Ishikawa (cell line): Measurements from ENCODE around the gene ARHGEF4.

ENCODE experiments used
- CEBPB ChIP-seq: IDR thresholded peaks from 2 replicates; pipeline ENCODE4 v1.6.1; 2012
- CREB1 ChIP-seq: IDR thresholded peaks from 2 replicates; pipeline ENCODE4 v1.6.1; 2012; ENCODE audit warnings: low read depth
- EGR1 ChIP-seq: IDR thresholded peaks from 2 replicates; pipeline ENCODE4 v1.6.1; 2012
- EP300 ChIP-seq: IDR thresholded peaks from 2 replicates; pipeline ENCODE4 v1.6.1; 2012; ENCODE audit warnings: borderline replicate concordance
- FOXM1 ChIP-seq: IDR thresholded peaks from 2 replicates; pipeline ENCODE4 v1.6.1; 2012; ENCODE audit warnings: low read depth, borderline replicate concordance
- MAX ChIP-seq: IDR thresholded peaks from 2 replicates; pipeline ENCODE4 v1.6.1; 2012
- NFIC ChIP-seq: IDR thresholded peaks from 2 replicates; pipeline ENCODE4 v1.6.1; 2012
- RAD21 ChIP-seq: IDR thresholded peaks from 2 replicates; pipeline ENCODE4 v1.6.1; 2012; ENCODE audit warnings: low read depth
- REST ChIP-seq: IDR thresholded peaks from 2 replicates; pipeline ENCODE4 v1.6.1; 2012; ENCODE audit warnings: low read depth, mild to moderate bottlenecking
- TAF1 ChIP-seq: IDR thresholded peaks from 2 replicates; pipeline ENCODE4 v1.6.1; 2012; ENCODE audit warnings: low read depth, mild to moderate bottlenecking
- TCF12 ChIP-seq: IDR thresholded peaks from 2 replicates; pipeline ENCODE4 v1.6.1; 2012; ENCODE audit warnings: low read depth
- TEAD4 ChIP-seq: IDR thresholded peaks from 2 replicates; pipeline ENCODE4 v1.6.1; 2012
- USF1 ChIP-seq: IDR thresholded peaks from 2 replicates; pipeline ENCODE4 v1.6.1; 2012
- YY1 ChIP-seq: IDR thresholded peaks from 2 replicates; pipeline ENCODE4 v1.6.1; 2012; ENCODE audit warnings: low read depth
- ZBTB7A ChIP-seq: IDR thresholded peaks from 2 replicates; pipeline ENCODE4 v1.6.1; 2012; ENCODE audit warnings: low read depth

Gene ARHGEF4

DNA sequence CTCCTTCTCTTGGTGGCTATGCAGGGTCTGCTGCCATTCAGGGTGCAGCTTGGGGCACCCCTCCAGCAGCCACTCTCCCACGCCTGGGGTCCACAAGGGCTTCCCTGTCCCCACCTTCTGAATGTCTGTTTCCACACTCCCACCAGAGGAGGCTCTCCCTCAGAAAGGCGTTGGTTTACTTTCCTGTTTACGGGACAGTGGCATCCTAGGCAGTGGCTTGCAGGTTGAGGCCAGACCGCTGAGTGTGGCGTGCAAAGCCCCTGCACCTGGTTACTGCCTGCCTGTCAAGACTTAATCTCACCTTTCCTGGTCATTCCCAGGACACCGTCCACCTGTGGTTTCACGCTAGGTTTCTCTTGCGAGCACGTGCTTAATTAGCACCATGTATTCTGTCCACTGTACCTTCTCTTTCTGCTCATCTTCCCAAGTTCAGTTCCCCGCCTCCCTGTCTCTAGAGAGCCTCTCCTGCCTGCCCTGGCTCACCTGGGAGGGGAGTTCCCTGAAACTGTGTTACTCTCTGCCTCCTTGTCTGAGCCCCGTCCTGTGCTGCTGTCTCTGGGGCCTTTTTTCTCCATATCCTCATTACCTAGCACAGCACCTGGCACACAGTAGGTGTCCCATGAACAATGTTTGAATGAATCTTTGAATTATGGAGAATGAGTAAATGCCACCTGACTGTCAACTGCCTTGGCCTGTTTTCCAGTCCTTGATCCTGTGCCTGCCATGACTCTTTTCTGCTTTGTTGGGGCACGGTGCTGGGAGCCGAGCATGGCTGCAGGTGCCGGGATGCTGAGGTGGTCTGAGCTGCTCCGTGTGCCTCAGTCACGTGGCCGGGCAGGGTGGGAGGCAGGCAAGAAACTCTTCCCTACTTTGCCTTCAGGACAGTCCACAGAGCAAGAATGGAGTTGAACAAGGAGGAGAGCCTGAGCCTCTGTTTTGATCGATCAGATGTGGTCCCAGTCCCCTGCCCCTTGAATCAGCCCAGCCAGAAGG is 56.4 kb downstream of the ARHGEF4 start:
- TF ChIP-seq TEAD4 = no peak
- TF ChIP-seq RAD21 = no peak
- TF ChIP-seq TAF1 = no peak
- TF ChIP-seq CREB1 = no peak
- TF ChIP-seq MAX = no peak
- no peak for TF ChIP-seq EGR1
- no peak for TF ChIP-seq EP300
- TF ChIP-seq TCF12 = no peak
- TF ChIP-seq CEBPB = no peak
- TF ChIP-seq FOXM1 = no peak
- no peak for TF ChIP-seq NFIC
- no peak for TF ChIP-seq REST
- no peak for TF ChIP-seq USF1
- no peak for TF ChIP-seq ZBTB7A

DNA sequence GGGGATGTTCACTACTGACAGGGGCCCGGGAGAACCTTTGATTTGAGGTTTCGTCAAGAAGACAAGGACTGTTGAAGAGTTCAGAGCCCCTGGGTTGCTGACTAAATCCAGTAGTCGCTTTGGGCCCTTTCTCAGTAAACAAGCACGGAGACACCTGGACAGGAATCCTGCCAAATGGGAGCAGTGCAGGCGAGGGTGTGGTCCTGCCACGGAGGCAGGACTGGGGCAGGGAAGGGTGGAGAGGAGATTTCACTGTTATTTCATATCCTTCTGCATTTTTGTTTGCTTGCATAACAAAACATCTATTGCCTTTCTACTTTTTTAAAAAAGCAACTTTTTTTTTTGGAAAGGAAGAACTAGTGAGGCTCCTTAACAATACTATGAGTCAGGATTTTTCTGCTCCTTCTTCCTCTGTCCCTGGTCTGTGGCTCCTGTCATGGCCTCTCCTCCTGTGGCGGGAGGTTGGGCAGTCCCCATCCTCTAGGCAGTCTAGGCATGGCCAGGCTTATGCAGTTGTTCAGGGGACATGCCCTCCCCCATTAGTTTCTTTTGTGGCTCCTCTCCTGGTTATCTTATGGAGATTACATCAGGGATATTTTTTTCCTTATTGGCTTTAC is 57.7 kb downstream of the ARHGEF4 start:
- TF ChIP-seq CREB1 (no peak), NFIC (no peak), CEBPB (no peak), USF1 (no peak), TAF1 (no peak), FOXM1 (no peak), REST (no peak), TEAD4 (no peak), YY1 (no peak), RAD21 (no peak), EGR1 (no peak), ZBTB7A (no peak), EP300 (no peak), TCF12 (no peak), MAX (no peak)

DNA sequence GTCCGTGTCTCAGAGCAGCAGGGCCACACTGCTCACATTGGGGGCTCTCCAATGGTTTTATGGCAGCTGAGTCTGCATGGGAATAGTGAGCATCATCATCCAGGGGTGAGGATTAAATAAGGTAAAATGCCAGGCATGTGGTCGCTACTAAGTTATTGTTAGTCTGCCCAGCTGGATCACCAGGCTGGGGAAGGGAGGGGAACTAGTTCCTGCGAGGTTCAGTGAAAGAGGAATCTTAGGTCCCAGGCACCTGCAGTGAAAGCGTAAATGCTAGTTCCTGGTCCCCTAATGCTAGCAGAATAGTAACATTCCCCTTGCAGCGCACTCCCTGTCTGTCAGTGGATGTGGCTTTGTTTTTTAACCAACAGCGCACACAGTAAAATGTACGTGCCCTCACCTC is 60.1 kb downstream of the ARHGEF4 start:
- no peak for TF ChIP-seq ZBTB7A
- TF ChIP-seq TEAD4 = no peak
- TF ChIP-seq CREB1 = no peak
- TF ChIP-seq USF1 = no peak
- TF ChIP-seq RAD21 = no peak
- TF ChIP-seq CEBPB = no peak
- no peak for TF ChIP-seq EGR1
- no peak for TF ChIP-seq NFIC
- no peak for TF ChIP-seq FOXM1
- no peak for TF ChIP-seq REST
- no peak for TF ChIP-seq TCF12
